Rectal smooth muscle tissue (tissue), 1 donor: ENCODE measurements around the gene COA6.

Experiments used
- H3K27ac ChIP-seq: one replicate; pipeline ENCODE4 v1.7.0; 2013; ENCODE audit warnings: low read depth, low read length, inconsistent platforms
- H3K27me3 ChIP-seq: one replicate; pipeline ENCODE4 v1.7.0; 2013; ENCODE audit warnings: low read length; ENCODE audit not compliant: control insufficient read depth, insufficient read depth
- H3K36me3 ChIP-seq: one replicate; pipeline ENCODE4 v1.7.0; 2013; ENCODE audit warnings: low read length; ENCODE audit not compliant: control insufficient read depth, insufficient read depth
- H3K4me1 ChIP-seq: one replicate; pipeline ENCODE4 v1.7.0; 2013; ENCODE audit warnings: low read length; ENCODE audit not compliant: control insufficient read depth, insufficient read depth
- H3K4me3 ChIP-seq: one replicate; pipeline ENCODE4 v1.7.0; 2013; ENCODE audit warnings: low read length
- H3K9ac ChIP-seq: one replicate; pipeline ENCODE4 v1.7.0; 2013; ENCODE audit warnings: low read length

The COA6 gene

GRCh38 chr1:234401658-234402057 is 28.4 kb downstream of the COA6 start:
- Histone ChIP-seq H3K27me3 (no peaks in the 10 kb centered on the region), H3K27ac (no peak overlapping the region), H3K4me1 (no peaks in the 10 kb centered on the region), H3K4me3 (no peak overlapping the region), H3K36me3 (peaks cover 7% of the 10 kb centered on the region), H3K9ac (no peak overlapping the region)

DNA sequence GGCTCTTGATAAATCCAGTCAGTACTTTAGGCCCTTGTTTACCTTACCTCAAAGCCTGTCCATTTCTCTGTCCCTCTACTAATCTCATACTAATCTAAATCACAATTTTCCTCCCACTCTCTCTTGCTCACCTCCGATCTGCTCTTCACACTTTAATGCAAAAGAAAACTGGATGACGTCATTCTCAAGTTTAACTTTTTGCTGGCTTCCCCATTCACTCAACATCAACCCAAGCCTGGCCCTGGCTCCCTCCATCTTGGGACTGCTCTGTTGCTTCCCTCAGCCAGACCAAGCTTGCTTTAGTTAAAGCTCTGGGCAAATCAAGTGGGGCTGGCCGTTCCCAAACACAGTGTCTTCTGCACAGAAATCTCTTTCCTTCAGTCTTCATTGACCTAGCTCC is 29.7 kb downstream of the COA6 start:
- Histone ChIP-seq H3K4me1 (no peaks in the 10 kb centered on the region), H3K36me3 (peaks cover 7% of the 10 kb centered on the region), H3K27ac (no peak overlapping the region), H3K27me3 (no peaks in the 10 kb centered on the region), H3K9ac (no peak overlapping the region), H3K4me3 (no peak overlapping the region)

GRCh38 chr1:234405676-234406075 is 32.4 kb downstream of the COA6 start:
- Histone ChIP-seq H3K36me3 (peaks cover 8% of the 10 kb centered on the region), H3K27me3 (no peaks in the 10 kb centered on the region), H3K4me1 (no peaks in the 10 kb centered on the region), H3K9ac (no peak overlapping the region), H3K4me3 (no peak overlapping the region), H3K27ac (no peak overlapping the region)

DNA sequence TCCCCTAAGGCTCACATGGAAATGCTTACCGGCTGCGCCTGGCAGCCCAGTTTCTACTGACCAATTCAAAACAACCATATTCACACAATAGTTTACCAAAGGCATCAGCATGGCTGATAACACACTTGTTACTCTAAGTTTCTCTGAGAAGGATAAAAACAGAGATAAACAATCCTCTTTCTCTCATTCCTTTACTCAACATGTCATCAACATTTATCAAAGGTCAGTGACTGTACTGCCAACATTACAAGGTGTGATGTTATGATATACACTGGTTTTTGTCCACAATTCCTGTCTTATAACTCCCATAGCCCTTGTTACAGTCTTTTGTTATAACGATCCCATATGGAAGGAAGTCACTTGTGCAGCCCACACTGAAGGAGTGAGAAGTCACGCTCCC is 33.6 kb downstream of the COA6 start:
- Histone ChIP-seq H3K9ac (no peak overlapping the region), H3K27me3 (no peaks in the 10 kb centered on the region), H3K4me3 (no peak overlapping the region), H3K27ac (no peak overlapping the region), H3K4me1 (no peaks in the 10 kb centered on the region), H3K36me3 (peaks cover 10% of the 10 kb centered on the region)

DNA sequence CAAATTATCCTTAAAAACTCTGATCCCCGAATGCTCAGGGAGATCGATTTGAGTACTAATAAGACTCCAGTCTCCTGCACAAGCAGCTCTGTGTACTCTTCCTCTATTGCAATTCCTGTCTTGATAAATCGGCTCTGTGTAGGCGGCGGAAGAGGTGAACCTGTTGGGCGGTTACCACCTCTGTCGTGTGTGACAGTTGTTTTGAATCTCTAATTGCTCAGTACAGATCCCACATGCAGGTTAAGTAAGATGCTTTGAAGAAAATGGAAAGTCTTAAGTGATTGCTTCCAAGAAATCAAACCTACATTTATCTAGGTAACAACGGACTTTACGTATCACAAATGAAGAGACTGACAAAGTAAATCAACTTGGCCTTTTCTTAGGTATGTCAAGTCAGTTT is 35.5 kb downstream of the COA6 start:
- peaks cover 10% of the 10 kb centered on the region for H3K36me3 ChIP-seq
- H3K9ac ChIP-seq: no peak overlapping the region
- no peak overlapping the region for H3K4me3 ChIP-seq
- H3K27me3 ChIP-seq: no peaks in the 10 kb centered on the region
- no peaks in the 10 kb centered on the region for H3K4me1 ChIP-seq
- no peak overlapping the region for H3K27ac ChIP-seq

DNA sequence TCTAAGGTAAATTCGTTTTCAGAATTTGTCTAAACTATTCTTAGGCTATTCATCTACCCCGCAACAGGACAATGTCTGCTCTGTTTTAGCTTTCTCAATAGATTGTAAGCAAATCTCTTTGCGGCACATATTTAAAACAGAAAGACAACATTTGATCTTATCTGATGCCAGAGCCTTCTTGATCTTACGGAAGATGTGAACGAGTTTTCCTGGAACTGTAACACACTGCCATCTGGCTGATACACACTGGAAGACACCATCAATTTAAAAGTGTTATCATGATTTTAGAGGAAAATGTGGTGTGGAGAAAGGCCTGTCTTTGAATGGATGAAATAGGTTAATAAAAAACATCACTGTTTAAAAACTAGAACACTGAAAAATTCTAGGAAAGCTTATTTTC is 36.1 kb downstream of the COA6 start:
- no peak overlapping the region for H3K4me3 ChIP-seq
- H3K9ac ChIP-seq: no peak overlapping the region
- H3K27me3 ChIP-seq: no peaks in the 10 kb centered on the region
- no peaks in the 10 kb centered on the region for H3K4me1 ChIP-seq
- H3K36me3 ChIP-seq: peaks cover 9% of the 10 kb centered on the region
- no peak overlapping the region for H3K27ac ChIP-seq

DNA sequence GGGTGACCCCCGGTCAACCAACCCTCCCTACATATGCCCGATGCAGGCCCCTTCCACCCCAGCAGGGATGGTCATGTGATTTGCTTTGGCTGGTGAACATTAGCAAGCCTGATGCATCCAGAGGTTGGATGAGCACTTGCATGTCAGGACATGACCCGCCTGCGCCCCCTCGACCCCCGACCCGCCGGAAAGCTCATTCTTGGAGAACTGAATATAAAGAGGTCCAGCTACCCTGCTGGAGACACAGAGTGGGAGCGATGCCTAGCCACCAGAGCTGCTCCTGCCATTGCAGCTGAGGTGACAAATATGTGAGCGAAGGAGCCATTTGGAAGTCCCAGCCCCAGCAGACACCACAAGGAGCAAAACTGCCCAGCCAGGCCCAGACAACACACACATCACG is 39.6 kb downstream of the COA6 start:
- Histone ChIP-seq H3K27ac (no peak overlapping the region), H3K4me3 (no peak overlapping the region), H3K9ac (no peak overlapping the region), H3K4me1 (no peaks in the 10 kb centered on the region), H3K27me3 (no peaks in the 10 kb centered on the region), H3K36me3 (peaks cover 7% of the 10 kb centered on the region)

GRCh38 chr1:234413485-234413884 is 40.2 kb downstream of the COA6 start:
- Histone ChIP-seq H3K27ac (no peak overlapping the region), H3K27me3 (no peaks in the 10 kb centered on the region), H3K9ac (no peak overlapping the region), H3K36me3 (peaks cover 7% of the 10 kb centered on the region), H3K4me1 (no peaks in the 10 kb centered on the region), H3K4me3 (no peak overlapping the region)

DNA sequence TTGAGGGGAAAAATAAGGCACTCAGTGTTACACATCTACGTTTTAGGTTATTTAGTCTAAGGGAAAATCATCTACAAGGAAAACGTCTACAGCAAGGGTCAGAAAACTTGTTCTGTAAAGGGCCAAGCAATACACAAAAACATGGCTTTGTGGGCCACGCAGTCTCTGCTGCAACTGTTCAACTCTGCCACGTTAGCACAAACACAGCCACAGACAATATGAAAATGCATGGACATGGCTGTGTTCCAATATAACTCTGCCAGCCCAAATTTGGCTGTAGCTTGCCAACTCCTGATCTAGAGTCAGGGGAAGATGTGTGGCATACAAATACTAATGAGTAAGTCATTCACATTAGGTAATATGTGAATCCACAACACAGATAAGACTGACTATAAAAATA is 40.7 kb downstream of the COA6 start:
- H3K27ac ChIP-seq: no peak overlapping the region
- no peaks in the 10 kb centered on the region for H3K4me1 ChIP-seq
- H3K27me3 ChIP-seq: no peaks in the 10 kb centered on the region
- no peak overlapping the region for H3K9ac ChIP-seq
- H3K4me3 ChIP-seq: no peak overlapping the region
- peaks cover 7% of the 10 kb centered on the region for H3K36me3 ChIP-seq

DNA sequence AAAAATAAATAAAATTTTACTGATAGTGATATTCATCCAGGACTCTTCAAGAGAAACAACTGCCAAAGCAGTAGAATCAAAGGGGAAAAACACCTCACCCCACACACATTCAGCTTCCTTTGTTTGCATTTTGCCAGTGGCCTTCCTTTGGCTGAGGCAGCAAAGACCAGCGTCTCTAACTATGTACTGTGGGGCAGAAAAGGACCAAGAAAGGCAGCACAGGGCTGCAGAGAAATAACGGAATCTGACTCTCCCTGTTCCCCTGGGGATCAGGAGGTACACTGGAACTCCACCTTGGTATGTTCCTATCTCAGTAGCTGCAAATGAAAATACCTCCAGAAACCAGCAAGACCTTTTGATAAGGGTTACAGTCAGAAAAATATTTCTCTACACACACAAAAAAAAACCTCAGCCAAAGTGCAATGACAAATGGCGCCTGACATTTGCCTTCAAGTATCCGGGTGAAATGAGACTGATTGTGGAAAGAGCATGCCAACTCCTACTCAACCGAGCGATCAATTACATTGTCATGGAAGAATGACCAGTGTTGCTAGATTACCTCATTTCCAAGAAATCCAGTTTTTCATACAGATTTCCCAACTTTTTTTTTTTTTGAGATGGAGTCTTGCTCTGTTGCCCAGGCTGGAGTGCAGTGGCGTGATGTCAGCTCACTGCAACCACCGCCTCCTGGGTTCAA is 54.8 kb downstream of the COA6 start:
- no peaks in the 10 kb centered on the region for H3K27me3 ChIP-seq
- H3K27ac ChIP-seq: no peak overlapping the region

DNA sequence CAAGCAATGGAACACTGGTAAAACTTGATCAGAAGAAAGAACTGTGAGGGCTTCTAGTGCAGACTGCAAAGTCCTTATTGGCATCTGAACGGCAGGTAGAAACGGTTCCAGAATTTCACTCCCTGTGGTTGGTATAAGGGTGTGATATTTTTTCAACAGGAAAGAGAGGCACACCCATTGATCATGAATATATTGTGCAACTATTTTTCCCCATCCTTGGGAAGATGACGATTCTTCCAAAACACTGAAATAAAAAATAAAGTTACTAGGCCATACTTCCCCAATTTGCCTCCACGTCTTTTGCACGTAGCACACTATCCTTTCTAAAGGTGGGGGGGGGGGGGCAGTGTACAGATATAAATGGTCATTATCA is 56.2 kb downstream of the COA6 start:
- no peaks in the 10 kb centered on the region for H3K27me3 ChIP-seq
- no peak overlapping the region for H3K27ac ChIP-seq
- H3K4me1 ChIP-seq: no peaks in the 10 kb centered on the region
- H3K9ac ChIP-seq: no peak overlapping the region
- no peak overlapping the region for H3K4me3 ChIP-seq
- H3K36me3 ChIP-seq: peaks cover 11% of the 10 kb centered on the region

More for the DNA sequence above, 54.8 kb downstream of the COA6 start:
- Histone ChIP-seq H3K4me3 (no peak overlapping the region), H3K4me1 (no peaks in the 10 kb centered on the region), H3K9ac (no peak overlapping the region), H3K36me3 (peaks cover 14% of the 10 kb centered on the region)

DNA sequence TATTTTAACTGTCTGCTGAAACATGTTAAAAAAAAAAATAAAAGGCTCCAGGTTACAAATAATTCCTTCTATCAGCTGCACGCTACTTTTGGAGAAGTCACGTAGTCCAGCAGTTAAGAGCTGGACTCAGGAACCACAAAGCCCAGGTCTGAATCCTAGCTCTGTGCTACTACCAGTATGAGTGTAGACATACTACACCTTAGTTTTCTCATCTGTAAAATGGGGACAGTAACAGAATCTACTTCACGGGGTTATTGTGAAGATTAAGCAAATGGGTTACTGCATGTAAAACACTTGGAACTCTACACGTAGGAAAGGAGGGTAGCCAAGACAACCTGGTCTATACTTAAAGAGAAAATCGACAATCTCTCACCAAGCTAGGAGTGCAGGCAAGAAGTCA is 57.4 kb downstream of the COA6 start:
- Histone ChIP-seq H3K4me3 (no peak overlapping the region), H3K36me3 (peaks cover 12% of the 10 kb centered on the region), H3K27me3 (no peaks in the 10 kb centered on the region), H3K27ac (no peak overlapping the region), H3K4me1 (no peaks in the 10 kb centered on the region), H3K9ac (no peak overlapping the region)

DNA sequence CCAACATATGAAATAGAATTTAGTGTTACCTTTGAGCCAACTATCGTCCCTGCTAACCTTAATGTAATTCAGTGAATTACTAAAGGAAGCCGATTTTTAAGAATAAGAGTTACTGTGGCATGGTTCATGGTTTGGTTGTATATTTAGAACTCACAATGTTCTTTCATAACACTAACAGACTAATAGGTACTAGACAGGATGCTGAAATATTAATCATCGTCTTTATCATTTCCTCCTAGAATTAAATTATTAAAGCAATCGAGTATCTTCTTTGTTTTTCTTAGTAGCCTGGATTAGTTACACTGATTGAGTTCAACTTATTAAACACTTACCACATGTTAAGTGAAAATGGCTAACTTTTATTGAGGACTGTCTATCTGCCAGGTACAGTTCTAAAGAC is 58.0 kb downstream of the COA6 start:
- Histone ChIP-seq H3K36me3 (peaks cover 12% of the 10 kb centered on the region), H3K27me3 (no peaks in the 10 kb centered on the region), H3K27ac (no peak overlapping the region), H3K4me3 (no peak overlapping the region), H3K9ac (no peak overlapping the region), H3K4me1 (no peaks in the 10 kb centered on the region)
